K562 (cell line): ENCODE data around the gene SLC5A10. TPM values are rescaled to one million over a fixed set of nuclear protein-coding genes. Genes with fewer than 3 reads are reported as not detected.

Experiments used
- ATAC-seq: fragments of 200-7000 bp; cut with Tn5 transposase; 3 replicates; pipeline ENCODE4 v1.9.1; 2020; ENCODE audit warnings: moderate library complexity
- BruUV-seq: library from RNA; stranded (reverse); fragments of 400-500 nt; replicated peaks from 2 replicates; lab custom pipeline; 2021; lab: Mats Ljungman, UMichigan
- CTCF ChIA-PET: fragments of 300-600 bp; formaldehyde crosslinking; extraction: SDS; loops from one replicate; lab custom pipeline; 2021; ENCODE audit warnings: low intra/inter-chr PET ratio; lab: Yijun Ruan, JAX
- POLR2A ChIA-PET: fragments of 300-600, 350-650 bp; sonication (Branson Sonifier 250); formaldehyde crosslinking; extraction: SDS; loops from one replicate; lab custom pipeline; 2021; ENCODE audit warnings: antibody characterized with exemption, inconsistent platforms; lab: Yijun Ruan, JAX
- DNase-seq, 4 experiments: peaks; one replicate each; pipeline versions ENCODE4 v3.0.0 to v3.0.0-alpha.2; 2011 to 2018; ENCODE audit warnings: low spot score in 3 of 4, mixed read lengths in 3 of 4; ENCODE audit errors: extremely low read depth in 1 of 4
- FAIRE-seq: peaks from 2 replicates; lab custom pipeline; 2011; peaks lifted over from hg19 to GRCh38; lab: Jason Lieb, UNC
- H2AFZ ChIP-seq: 2 replicates; pipeline ENCODE4 v1.6.0; 2011; ENCODE audit warnings: low read depth, low read length, control low read depth, inconsistent platforms
- H3K27ac ChIP-seq: fragments of 200-600 bp; 3 replicates; pipeline ENCODE4 v1.8.0; 2011; ENCODE audit warnings: low read depth, mild to moderate bottlenecking, control low read depth, inconsistent platforms, low read length, moderate library complexity, mixed read lengths; ENCODE audit errors: extremely low read depth
- H3K27me3 ChIP-seq, 2 experiments: fragments of 300-600 bp in 1 of 2; 2 replicates in 1 of 2; 3 replicates in 1 of 2; pipeline versions ENCODE4 v1.6.0 to v1.8.0; 2011; ENCODE audit warnings: inconsistent platforms in 2 of 2, low read length in 2 of 2, mild to moderate bottlenecking in 1 of 2, mixed read lengths in 1 of 2, moderate library complexity in 1 of 2; ENCODE audit not compliant: control insufficient read depth in 2 of 2, insufficient read depth in 2 of 2
- H3K36me3 ChIP-seq: fragments of 300-600 bp; 3 replicates; pipeline ENCODE4 v1.8.0; 2011; ENCODE audit warnings: mild to moderate bottlenecking, low read length, inconsistent platforms; ENCODE audit not compliant: control insufficient read depth, insufficient read depth
- H3K4me1 ChIP-seq, 2 experiments: fragments of 200-600 bp in 1 of 2; replicated peaks in 1 of 2; 2 replicates in 1 of 2; 3 replicates in 1 of 2; pipeline versions ENCODE4 v1.5.1 to v1.8.0; 2011; ENCODE audit warnings: inconsistent platforms in 2 of 2, low read length in 2 of 2, mild to moderate bottlenecking in 1 of 2, mixed read lengths in 1 of 2, moderate library complexity in 1 of 2; ENCODE audit not compliant: control insufficient read depth in 2 of 2, insufficient read depth in 2 of 2
- H3K4me2 ChIP-seq: 2 replicates; pipeline ENCODE4 v1.6.1; 2011; ENCODE audit warnings: low read length, control low read depth, inconsistent platforms, mixed read lengths; ENCODE audit not compliant: insufficient read depth
- H3K4me3 ChIP-seq: fragments of 200-600 bp; sonication (generic), shearing (Covaris generic); 2 replicates; pipeline ENCODE4 v1.5.1; 2016; ENCODE audit warnings: control low read depth, inconsistent platforms
- H3K79me2 ChIP-seq: fragments of 200-600 bp; 3 replicates; pipeline ENCODE4 v1.8.0; 2011; ENCODE audit warnings: low read length, inconsistent platforms; ENCODE audit not compliant: control insufficient read depth, insufficient read depth
- H3K9ac ChIP-seq, 2 experiments: 2 replicates each; pipeline versions ENCODE4 v1.6.0 to v1.6.1; 2011; ENCODE audit warnings: low read depth in 2 of 2, low read length in 2 of 2, control low read depth in 1 of 2, inconsistent platforms in 1 of 2, mild to moderate bottlenecking in 1 of 2, mixed read lengths in 1 of 2; ENCODE audit not compliant: insufficient read depth in 1 of 2
- H3K9me1 ChIP-seq: one replicate; pipeline ENCODE4 v1.6.0; 2011; ENCODE audit warnings: inconsistent platforms, mild to moderate bottlenecking, low read length, moderate library complexity; ENCODE audit not compliant: control insufficient read depth, insufficient read depth
- H3K9me3 ChIP-seq: replicated peaks from 2 replicates; pipeline ENCODE4 v1.5.1; 2011; ENCODE audit warnings: low read depth, low read length, inconsistent platforms; ENCODE audit not compliant: control insufficient read depth, insufficient read depth
- H4K20me1 ChIP-seq: replicated peaks from 2 replicates; pipeline ENCODE4 v1.6.1; 2011; ENCODE audit warnings: low read length, inconsistent platforms, mixed read lengths; ENCODE audit not compliant: control insufficient read depth, insufficient read depth
- ASH1L ChIP-seq: fragments of 450-650 bp; IDR thresholded peaks from 2 replicates; pipeline ENCODE4 v1.6.1; 2018; ENCODE audit warnings: borderline replicate concordance, mild to moderate bottlenecking, low read depth; ENCODE audit not compliant: partially characterized antibody
- BHLHE40 ChIP-seq: IDR thresholded peaks from 2 replicates; pipeline ENCODE4 v1.6.1; 2011; ENCODE audit warnings: low read length, improper control_type of control experiment
- CBX8 ChIP-seq: fragments of 200-600 bp; sonication (generic); IDR thresholded peaks from 2 replicates; pipeline ENCODE4 v1.6.1; 2012; ENCODE audit warnings: borderline replicate concordance, mixed run types, low read depth, mild to moderate bottlenecking, moderate library complexity, mixed read lengths, low read length, control low read depth, inconsistent platforms; ENCODE audit not compliant: poor library complexity, severe bottlenecking; ENCODE audit errors: extremely low read depth
- L3MBTL2 ChIP-seq: fragments of 450-650 bp; IDR thresholded peaks from 2 replicates; pipeline ENCODE4 v1.6.1; 2016; ENCODE audit warnings: mild to moderate bottlenecking, moderate library complexity
- MEF2D ChIP-seq: conservative IDR thresholded peaks from 2 replicates; pipeline ENCODE4 v1.6.1; 2016; ENCODE audit warnings: low read depth, missing genetic modification characterization, missing compliant biosample characterization
- POLR2G ChIP-seq: fragments of 200-400 bp; formaldehyde crosslinking; IDR thresholded peaks from 2 replicates; pipeline ENCODE4 v1.6.1; 2017; ENCODE audit warnings: low read depth, mild to moderate bottlenecking, antibody characterized with exemption, low read length, moderate library complexity
- RBFOX2 ChIP-seq: fragments of 200-400 bp; formaldehyde crosslinking; IDR thresholded peaks from 2 replicates; pipeline ENCODE4 v1.6.1; 2017; ENCODE audit warnings: low read depth, mild to moderate bottlenecking, low read length, moderate library complexity
- SMARCA5 ChIP-seq: fragments of 450-650 bp; IDR thresholded peaks from 2 replicates; pipeline ENCODE4 v1.6.1; 2016
- TAF9B ChIP-seq: fragments of 450-650 bp; IDR thresholded peaks from 2 replicates; pipeline ENCODE4 v1.6.1; 2018; ENCODE audit warnings: mild to moderate bottlenecking; ENCODE audit not compliant: partially characterized antibody
- WGBS: fragments of 100-300 bp; shearing (Covaris generic); methylation state at CpG from one replicate; pipeline ENCODE4 v1.1.6; 2016; ENCODE audit warnings: low coverage, mixed read lengths; ENCODE audit not compliant: insufficient coverage; ENCODE audit errors: missing lambda C conversion rate; 5-methylcytosine and 5-hydroxymethylcytosine counted together
- in situ Hi-C: fragments of 300-500 bp; cut with MboI; formaldehyde crosslinking; loops from 4 replicates; pipeline ENCODE4 v1.15.0; 2018; ENCODE audit warnings: inconsistent platforms, mixed read lengths
- intact Hi-C: fragments of 100-400 bp; cut with micrococcal nuclease; formaldehyde crosslinking; loops from 2 replicates; pipeline ENCODE4 v1.14.2; 2022
- polyA plus RNA-seq, 8 experiments: library from polyadenylated mRNA; depleted of rRNA in 4 of 8; stranded (reverse) in 5 of 8; unstranded in 3 of 8; fragments of >200 nt; fragmentation: Nextera tagmentation in 2 of 8; fragmentation: Illumina TruSeq in 1 of 8; extraction: Ambion mirVana in 2 of 8; extraction: Trizol in 1 of 8; gene quantifications; 2 replicates each; pipeline versions ENCODE4 v1.2.1 to v1.2.3, GENCODE V29; 2011 to 2014; ENCODE audit warnings: inconsistent platforms in 1 of 8, missing spikeins in 1 of 8
- total RNA-seq, 7 experiments: library from RNA; depleted of rRNA in 6 of 7; stranded (reverse); fragments of >200 nt in 6 of 7; fragmentation: Illumina TruSeq in 2 of 7; extraction: Trizol in 2 of 7; gene quantifications; 2 replicates each; pipeline versions ENCODE4 v1.2.1 to v1.2.3, GENCODE V29; 2011 to 2021; ENCODE audit warnings: low replicate concordance in 1 of 7
- TF ChIP-seq, protein P1 (sequence below): fragments of 250-450 bp; sonication (Bioruptor Pico); IDR thresholded peaks from 2 replicates; pipeline ENCODE4 v1.8.0; 2022; ENCODE audit warnings: moderate library complexity, mild to moderate bottlenecking, inconsistent platforms
- TF ChIP-seq, protein P2 (sequence below): fragments of 450-650 bp; IDR thresholded peaks from 2 replicates; pipeline ENCODE4 v1.6.1; 2016

Gene SLC5A10
- total and polyA plus RNA-seq, 9 of the 15 experiments (the other 6 are each of a cell fraction or from before 2014, with no cell fraction given): 0.03 to 0.09 (median 0.03) TPM; not detected in 5

DNA sequence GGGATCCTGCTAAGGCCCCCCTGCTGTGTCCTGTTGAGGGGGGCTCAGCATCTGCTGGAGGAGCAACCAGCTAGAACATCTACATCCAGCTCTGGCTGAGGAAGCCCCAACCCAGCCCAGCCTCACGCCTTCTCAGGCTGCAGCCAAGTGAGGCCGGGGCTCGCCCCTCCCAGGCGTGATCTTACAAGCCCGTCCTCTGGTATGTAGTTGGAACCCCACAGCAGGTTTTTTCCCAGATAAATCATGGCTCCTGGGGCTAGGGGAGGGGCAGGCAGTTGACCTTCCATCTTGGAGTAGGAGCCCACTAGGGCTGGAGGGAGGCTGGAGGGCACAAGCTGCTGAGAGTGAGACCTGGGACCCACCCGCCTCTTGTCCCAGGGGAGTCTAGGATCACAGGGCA is 47.9 kb downstream of the SLC5A10 start:
- Histone ChIP-seq H3K36me3 (peaks cover 29% of the 10 kb centered on the region; the same call in 2 of the 3 replicates), H3K9ac (no peak overlapping the region; a peak in 2 of 4 replicates), H3K4me3 (no peak overlapping the region), H3K9me3 (no peaks in the 10 kb centered on the region), H3K79me2 (peaks cover 13% of the 10 kb centered on the region; the same call in 2 of the 3 replicates), H3K4me2 (no peak overlapping the region)
- intact Hi-C loops (no loop called here), in situ Hi-C loops (no loop called here)
- CTCF ChIA-PET: no interaction called here
- POLR2A ChIA-PET: interaction anchor here (0.9 kb wide), 1 partner anchor 14 kb away, joined by 3 read pairs; no protein-coding TSS in a partner anchor
- no peak for FAIRE-seq
- TF ChIP-seq RBFOX2 (peak; percentile 10; the same call in 1 of the 2 replicates), ASH1L (no peak)
- TF ChIP-seq, all 486 proteins: peak for 1
- BruUV-seq: no TSS peak
- ATAC-seq (no peak), DNase-seq (no peak)
- peaks cover 3% of the 10 kb centered on the region for H3K9me1 ChIP-seq
- 100% methylated on average over 3 of the region's 6 CpGs for WGBS
- no peaks in the 10 kb centered on the region for H3K27me3 ChIP-seq
- H3K4me1 ChIP-seq: peaks cover 32 to 60% of the 10 kb centered on the region in 2 experiments
- no peak overlapping the region for H3K27ac ChIP-seq
- H4K20me1 ChIP-seq: peaks cover 28% of the 10 kb centered on the region
- H2AFZ ChIP-seq: no peak overlapping the region

DNA sequence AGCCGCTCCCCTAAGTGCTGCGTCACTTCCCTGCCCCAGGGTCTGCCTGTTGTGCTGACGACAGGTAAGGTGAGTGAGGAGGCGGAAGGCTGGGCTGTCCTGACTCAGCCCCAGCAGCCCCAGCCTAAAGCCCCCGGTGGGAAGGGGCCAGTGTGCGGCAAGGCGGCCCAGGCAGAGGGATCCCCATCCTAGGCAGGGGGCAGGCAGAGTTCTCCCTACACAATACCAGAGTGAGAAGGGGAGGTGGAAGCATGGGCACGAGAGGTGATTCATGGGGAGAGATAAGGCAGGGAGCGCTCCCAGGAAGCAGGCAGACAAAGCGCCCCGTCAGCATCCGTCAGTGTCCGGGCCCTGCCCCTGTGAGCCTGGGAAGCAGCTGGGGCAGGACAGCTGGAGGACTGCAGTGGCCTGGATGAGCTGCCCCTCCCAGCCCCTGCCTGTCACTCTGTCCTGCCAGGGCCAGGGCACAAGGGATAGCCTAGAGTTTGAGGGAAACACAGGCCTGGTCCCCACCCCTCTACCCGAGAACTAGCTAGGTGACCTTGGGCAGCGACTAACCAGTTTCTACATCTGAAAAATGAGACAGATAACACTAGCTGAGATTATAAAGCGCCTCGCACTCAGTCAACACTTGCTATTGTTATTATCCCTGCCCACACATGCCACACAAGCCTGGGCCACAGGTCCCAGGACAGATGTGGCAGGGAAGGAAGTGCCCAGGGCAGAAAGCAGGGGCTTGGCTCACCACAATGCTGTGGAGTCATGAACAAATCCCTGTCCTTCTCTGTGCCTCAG is 48.8 kb downstream of the SLC5A10 start:
- Histone ChIP-seq H4K20me1 (peaks cover 28% of the 10 kb centered on the region), H3K27ac (no peak overlapping the region), H3K4me3 (no peak overlapping the region), H3K9me1 (peaks cover 3% of the 10 kb centered on the region), H3K9me3 (no peaks in the 10 kb centered on the region), H2AFZ (no peak overlapping the region), H3K4me2 (no peak overlapping the region), H3K27me3 (no peaks in the 10 kb centered on the region), H3K36me3 (peaks cover 29% of the 10 kb centered on the region; the same call in 2 of the 3 replicates), H3K4me1 (peaks cover 32 to 66% of the 10 kb centered on the region in 2 experiments), H3K9ac (peak overlapping the region in 1 of 2 experiments; percentile 45; a peak in 1 of 4 replicates), H3K79me2 (peaks cover 13% of the 10 kb centered on the region; the same call in 2 of the 3 replicates)
- WGBS: 64% methylated on average over 10 of the region's 17 CpGs
- FAIRE-seq (no peak), DNase-seq (peak; percentile 22 to 32 (median 27)), ATAC-seq (no peak; the same call in 2 of the 3 replicates)
- CTCF ChIA-PET: no interaction called here
- POLR2A ChIA-PET: interaction anchor here (0.6 to 1.1 kb wide), 4 partner anchors 13 to 40 kb away, joined by 3 to 4 read pairs (median 4); no protein-coding TSS in a partner anchor
- in situ Hi-C loops: no loop called here
- no TSS peak for BruUV-seq
- intact Hi-C loops: no loop called here
- TF ChIP-seq, protein P1, sequence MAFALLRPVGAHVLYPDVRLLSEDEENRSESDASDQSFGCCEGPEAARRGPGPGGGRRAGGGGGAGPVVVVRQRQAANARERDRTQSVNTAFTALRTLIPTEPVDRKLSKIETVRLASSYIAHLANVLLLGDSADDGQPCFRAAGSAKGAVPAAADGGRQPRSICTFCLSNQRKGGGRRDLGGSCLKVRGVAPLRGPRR (CRISPR knock-in tag): no peak
- TF ChIP-seq TAF9B (peak; percentile 35), L3MBTL2 (no peak), POLR2G (peak; percentile 23; the same call in 1 of the 2 replicates), CBX8 (no peak), MEF2D (tag) (no peak), SMARCA5 (no peak), BHLHE40 (peak; percentile 89)
- TF ChIP-seq, protein P2, sequence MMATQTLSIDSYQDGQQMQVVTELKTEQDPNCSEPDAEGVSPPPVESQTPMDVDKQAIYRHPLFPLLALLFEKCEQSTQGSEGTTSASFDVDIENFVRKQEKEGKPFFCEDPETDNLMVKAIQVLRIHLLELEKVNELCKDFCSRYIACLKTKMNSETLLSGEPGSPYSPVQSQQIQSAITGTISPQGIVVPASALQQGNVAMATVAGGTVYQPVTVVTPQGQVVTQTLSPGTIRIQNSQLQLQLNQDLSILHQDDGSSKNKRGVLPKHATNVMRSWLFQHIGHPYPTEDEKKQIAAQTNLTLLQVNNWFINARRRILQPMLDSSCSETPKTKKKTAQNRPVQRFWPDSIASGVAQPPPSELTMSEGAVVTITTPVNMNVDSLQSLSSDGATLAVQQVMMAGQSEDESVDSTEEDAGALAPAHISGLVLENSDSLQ: peak; percentile 27; the same call in 1 of the 2 replicates
